ENCODE measurements around the gene HPSE2.

HPSE2 gene

DNA sequence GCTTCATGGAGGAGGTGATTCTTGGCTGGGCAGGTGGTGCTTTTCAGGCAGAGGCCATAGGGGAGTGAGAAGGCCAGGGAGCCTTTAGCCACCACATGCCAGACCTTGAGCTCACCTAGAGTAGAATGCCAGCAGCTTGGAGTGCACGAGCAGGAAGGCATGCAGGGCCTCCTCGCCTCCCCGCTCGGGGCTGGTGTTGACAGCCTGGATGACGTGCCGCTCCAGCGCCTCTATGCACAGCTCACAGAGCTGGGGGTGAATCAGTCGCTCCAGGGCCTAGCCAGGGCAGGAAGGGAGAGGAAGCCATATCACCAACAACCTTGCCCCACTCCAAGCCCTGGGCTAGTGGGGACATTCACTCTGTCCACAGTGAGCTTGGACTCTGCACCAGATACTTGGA is 804.6 kb downstream of the HPSE2 start:
- Histone ChIP-seq H3K27me3 (ENCODE audit: control insufficient read depth, insufficient read depth, low read length) (no peaks in the 10 kb centered on the region), H3K9ac (ENCODE audit: low read length) (no peak overlapping the region), H3K4me3 (ENCODE audit: low read length) (no peak overlapping the region), H3K4me1 (ENCODE audit: control insufficient read depth, low read depth, low read length) (no peaks in the 10 kb centered on the region), H3K9me3 (ENCODE audit: control insufficient read depth, low read depth, low read length) (no peaks in the 10 kb centered on the region), H3K27ac (ENCODE audit: low read length) (no peak overlapping the region), H3K36me3 (ENCODE audit: control insufficient read depth, low read depth, low read length) (peaks cover 55% of the 10 kb centered on the region)

DNA sequence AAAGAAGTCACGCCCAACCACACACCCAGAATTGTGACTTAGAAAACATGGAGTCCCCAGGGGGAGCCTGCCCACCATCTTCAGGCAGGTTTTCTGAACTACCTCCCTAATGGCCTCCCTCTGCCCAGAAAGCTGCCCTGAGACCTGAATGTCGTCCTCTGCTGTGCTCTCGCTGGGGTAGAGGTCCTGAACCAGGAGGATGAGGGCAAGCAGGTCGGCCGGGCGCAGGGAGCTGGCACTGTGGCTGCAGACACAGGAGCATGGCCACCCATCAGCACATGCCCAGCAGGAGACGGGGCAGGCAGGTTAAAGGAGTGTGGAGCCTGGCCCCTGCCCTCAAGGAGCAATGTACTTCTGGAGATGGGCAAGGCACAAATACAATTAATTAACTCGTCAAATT is 805.2 kb downstream of the HPSE2 start:
- Histone ChIP-seq H3K4me1 (ENCODE audit: control insufficient read depth, low read depth, low read length) (no peaks in the 10 kb centered on the region), H3K27me3 (ENCODE audit: control insufficient read depth, insufficient read depth, low read length) (no peaks in the 10 kb centered on the region), H3K36me3 (ENCODE audit: control insufficient read depth, low read depth, low read length) (peaks cover 54% of the 10 kb centered on the region)

DNA sequence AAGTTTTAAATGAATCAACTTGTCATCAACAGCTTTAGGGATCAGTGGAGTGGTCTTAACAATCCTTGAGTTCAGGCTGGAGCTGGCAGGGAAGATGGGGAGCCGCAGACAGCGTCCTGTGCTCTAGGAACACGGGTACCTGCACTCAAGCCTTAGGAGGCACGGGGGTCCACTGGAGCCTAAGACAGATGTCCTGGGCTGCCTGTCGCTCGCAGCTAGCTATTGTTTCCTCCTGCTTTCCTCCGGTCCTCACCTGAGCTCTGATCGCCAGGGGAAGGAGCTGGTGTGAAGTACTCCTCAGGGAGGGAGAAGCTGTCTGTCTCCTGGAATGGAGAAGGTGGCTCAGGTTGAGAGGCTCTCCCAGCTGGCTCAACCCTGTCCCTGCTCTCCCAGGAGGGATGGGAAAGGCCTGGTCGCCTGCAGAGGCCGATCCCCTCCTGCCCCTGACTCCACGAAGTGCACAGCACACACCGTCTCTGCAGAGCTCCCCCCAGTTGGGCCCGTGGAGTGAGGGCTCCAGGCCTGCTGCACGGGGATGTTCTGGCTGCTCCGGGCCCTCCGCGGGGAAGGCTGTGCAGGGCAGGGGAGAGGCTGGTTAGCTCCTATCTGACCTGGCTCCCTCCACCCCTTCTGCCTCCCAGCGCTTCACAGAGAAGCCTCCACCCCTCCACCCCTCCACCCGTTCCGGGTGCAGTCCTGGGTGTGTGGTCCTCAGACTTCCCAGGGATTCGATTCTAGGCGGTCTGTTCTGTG is 806.2 kb downstream of the HPSE2 start:
- H3K9me3 ChIP-seq (ENCODE audit: control insufficient read depth, low read depth, low read length), result no peaks in the 10 kb centered on the region
- H3K4me3 ChIP-seq (ENCODE audit: low read length), result no peak overlapping the region
- H3K36me3 ChIP-seq (ENCODE audit: control insufficient read depth, low read depth, low read length), result peaks cover 44% of the 10 kb centered on the region
- H3K27ac ChIP-seq (ENCODE audit: low read length), result no peak overlapping the region
- no peaks in the 10 kb centered on the region for H3K4me1 ChIP-seq (ENCODE audit: control insufficient read depth, low read depth, low read length)
- no peak overlapping the region for H3K9ac ChIP-seq (ENCODE audit: low read length)
- no peaks in the 10 kb centered on the region for H3K27me3 ChIP-seq (ENCODE audit: control insufficient read depth, insufficient read depth, low read length)

More for the DNA sequence above, 805.2 kb downstream of the HPSE2 start:
- no peak overlapping the region for H3K4me3 ChIP-seq (ENCODE audit: low read length)
- no peak overlapping the region for H3K27ac ChIP-seq (ENCODE audit: low read length)
- H3K9me3 ChIP-seq (ENCODE audit: control insufficient read depth, low read depth, low read length), result no peaks in the 10 kb centered on the region
- no peak overlapping the region for H3K9ac ChIP-seq (ENCODE audit: low read length)

DNA sequence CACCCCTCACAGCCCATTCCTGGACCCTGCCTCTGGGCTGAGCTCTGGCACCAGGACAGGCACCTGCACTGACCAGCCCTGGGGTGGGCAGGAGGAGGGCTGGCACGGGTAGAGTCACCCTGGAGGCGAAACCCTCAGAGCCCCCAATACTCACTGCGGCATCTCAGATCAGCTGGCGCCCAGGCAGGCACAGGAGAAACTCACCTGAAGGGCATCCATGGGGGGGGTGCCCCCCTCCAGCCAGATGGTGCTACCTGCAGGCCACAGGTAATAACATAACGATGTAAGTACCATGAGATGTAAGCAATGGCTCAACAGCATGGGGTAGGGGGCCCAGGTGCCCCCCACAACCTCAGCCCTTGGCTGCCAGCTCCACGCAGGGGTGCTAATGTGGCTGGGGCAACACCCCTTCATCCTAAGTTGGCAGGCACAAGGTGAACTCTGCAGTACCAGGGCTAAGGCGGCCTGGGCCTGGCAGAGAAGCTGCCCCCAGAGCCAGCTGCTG is 808.6 kb downstream of the HPSE2 start:
- Histone ChIP-seq H3K27ac (ENCODE audit: low read length) (no peak overlapping the region), H3K36me3 (ENCODE audit: control insufficient read depth, low read depth, low read length) (peaks cover 29% of the 10 kb centered on the region)

DNA sequence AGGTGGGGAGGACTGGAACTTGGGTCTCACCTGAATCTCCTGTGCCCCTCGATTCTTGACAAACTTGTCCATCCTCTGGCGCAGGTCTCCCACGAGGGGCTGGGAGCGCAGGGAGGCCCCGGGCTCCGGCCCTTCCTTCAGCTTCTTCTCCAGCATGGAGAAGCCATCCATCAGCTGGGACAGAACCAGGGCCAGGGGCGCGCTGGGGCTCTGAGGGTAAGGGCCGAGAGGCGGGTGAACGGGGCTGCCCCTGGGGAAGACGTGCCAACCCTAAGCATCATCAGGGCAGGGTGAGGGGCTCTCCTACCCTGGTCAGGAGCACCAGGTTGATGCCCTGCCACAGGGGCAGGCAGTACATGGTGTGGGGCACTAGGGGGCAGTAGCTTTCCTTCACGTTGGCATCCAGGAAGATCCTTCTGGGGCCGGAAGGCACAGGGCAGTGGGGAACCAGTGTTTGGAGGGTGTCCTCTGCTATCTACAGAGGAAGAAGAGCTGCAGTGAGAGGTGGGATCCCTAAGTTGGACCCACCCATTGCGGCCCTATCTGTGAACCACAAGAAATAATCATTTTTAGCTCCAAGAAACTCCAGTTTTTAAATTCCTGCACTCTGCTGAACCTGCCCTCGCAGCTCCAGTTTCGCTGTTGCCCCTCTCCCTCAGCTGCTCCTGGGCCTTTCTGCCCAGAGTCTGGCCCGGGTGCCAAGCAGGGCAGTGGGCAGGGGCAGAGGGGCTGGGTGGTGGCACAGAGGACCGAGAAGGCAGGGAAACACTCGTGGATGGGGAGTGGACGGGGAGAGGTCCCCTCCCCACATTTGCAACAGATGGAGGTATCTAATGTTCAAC is 809.9 kb downstream of the HPSE2 start:
- H3K9me3 ChIP-seq (ENCODE audit: control insufficient read depth, low read depth, low read length), result no peaks in the 10 kb centered on the region
- no peak overlapping the region for H3K27ac ChIP-seq (ENCODE audit: low read length)
- peaks cover 20% of the 10 kb centered on the region for H3K36me3 ChIP-seq (ENCODE audit: control insufficient read depth, low read depth, low read length)

More for the DNA sequence above, 808.6 kb downstream of the HPSE2 start:
- Histone ChIP-seq H3K9me3 (ENCODE audit: control insufficient read depth, low read depth, low read length) (no peaks in the 10 kb centered on the region), H3K4me3 (ENCODE audit: low read length) (no peak overlapping the region), H3K9ac (ENCODE audit: low read length) (no peak overlapping the region), H3K27me3 (ENCODE audit: control insufficient read depth, insufficient read depth, low read length) (no peaks in the 10 kb centered on the region), H3K4me1 (ENCODE audit: control insufficient read depth, low read depth, low read length) (no peaks in the 10 kb centered on the region)

DNA sequence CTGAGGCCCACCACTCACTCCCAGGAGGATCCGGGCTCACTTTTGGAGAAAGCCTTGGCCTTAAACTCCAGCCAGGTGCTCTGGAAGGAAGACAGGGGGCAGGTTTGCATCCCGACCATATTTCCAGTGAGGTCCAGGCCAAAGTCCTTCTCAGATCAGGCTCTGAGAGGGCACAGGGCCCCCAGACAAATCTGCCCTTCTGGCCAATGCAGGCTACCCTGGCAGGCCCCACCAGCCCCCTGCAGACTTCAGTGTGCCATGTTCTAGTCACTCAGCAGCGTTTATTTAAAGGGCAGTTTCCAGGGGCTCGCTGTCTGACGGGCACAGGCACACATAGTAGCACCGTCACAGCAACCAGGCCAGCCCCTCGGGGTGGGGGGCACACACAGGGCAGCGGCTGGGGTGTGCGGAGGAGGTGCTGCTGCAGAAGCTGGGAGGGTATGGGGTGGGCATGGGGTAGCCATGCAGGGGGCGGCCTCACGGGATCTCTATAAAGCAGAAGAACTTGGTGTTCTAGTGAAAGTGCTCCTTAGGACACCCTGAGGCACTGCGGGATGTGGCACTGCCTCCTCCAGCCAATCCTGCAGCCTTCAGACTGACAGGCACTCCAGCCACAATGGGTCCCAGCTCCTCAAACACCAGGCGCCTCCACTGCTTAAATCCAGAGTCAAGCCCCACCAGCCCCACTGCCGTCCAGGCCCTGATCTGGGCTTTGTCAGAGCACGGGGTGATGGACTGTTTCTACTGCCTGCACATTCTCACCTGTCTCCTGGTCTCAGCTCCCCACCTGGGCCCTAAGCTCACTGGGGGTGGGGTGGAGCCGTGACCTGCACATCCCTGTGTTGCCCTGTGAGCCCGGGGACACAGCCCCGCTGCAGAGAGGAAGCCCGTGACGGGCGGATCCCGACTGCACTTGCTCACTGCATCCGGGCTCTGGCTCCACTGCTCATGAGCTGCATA is 811.1 kb downstream of the HPSE2 start:
- no peak overlapping the region for H3K9ac ChIP-seq (ENCODE audit: low read length)
- no peaks in the 10 kb centered on the region for H3K4me1 ChIP-seq (ENCODE audit: control insufficient read depth, low read depth, low read length)
- no peaks in the 10 kb centered on the region for H3K27me3 ChIP-seq (ENCODE audit: control insufficient read depth, insufficient read depth, low read length)
- no peak overlapping the region for H3K27ac ChIP-seq (ENCODE audit: low read length)
- H3K9me3 ChIP-seq (ENCODE audit: control insufficient read depth, low read depth, low read length), result no peaks in the 10 kb centered on the region
- peaks cover 12% of the 10 kb centered on the region for H3K36me3 ChIP-seq (ENCODE audit: control insufficient read depth, low read depth, low read length)
- H3K4me3 ChIP-seq (ENCODE audit: low read length), result no peak overlapping the region

More for the DNA sequence above, 809.9 kb downstream of the HPSE2 start:
- no peaks in the 10 kb centered on the region for H3K27me3 ChIP-seq (ENCODE audit: control insufficient read depth, insufficient read depth, low read length)
- no peak overlapping the region for H3K9ac ChIP-seq (ENCODE audit: low read length)
- H3K4me3 ChIP-seq (ENCODE audit: low read length), result no peak overlapping the region
- no peaks in the 10 kb centered on the region for H3K4me1 ChIP-seq (ENCODE audit: control insufficient read depth, low read depth, low read length)

DNA sequence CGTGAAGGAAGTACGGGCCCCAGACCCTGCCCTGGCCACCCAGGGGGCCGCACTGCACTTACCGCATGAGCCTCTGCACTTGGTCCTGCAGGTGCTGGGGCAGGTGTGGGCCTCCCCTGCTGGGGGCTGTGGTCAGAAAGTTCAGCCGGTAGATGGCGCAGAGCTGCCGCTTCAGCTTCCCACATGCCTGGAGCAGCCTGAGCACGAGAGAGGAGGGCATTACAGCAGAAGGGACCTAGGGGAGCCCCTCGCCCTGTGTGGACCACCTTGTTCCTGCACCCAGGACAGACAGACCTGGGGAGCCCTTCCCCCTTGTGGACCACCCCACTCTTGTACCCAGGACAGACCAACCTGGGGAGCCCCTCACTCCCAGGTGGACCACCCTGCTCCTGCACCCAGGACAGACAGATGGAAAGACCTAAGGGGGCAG is 811.9 kb downstream of the HPSE2 start:
- no peaks in the 10 kb centered on the region for H3K9me3 ChIP-seq (ENCODE audit: control insufficient read depth, low read depth, low read length)
- H3K27me3 ChIP-seq (ENCODE audit: control insufficient read depth, insufficient read depth, low read length), result no peaks in the 10 kb centered on the region
- no peak overlapping the region for H3K9ac ChIP-seq (ENCODE audit: low read length)
- no peaks in the 10 kb centered on the region for H3K4me1 ChIP-seq (ENCODE audit: control insufficient read depth, low read depth, low read length)
- H3K4me3 ChIP-seq (ENCODE audit: low read length), result no peak overlapping the region
- no peak overlapping the region for H3K27ac ChIP-seq (ENCODE audit: low read length)
- peaks cover 10% of the 10 kb centered on the region for H3K36me3 ChIP-seq (ENCODE audit: control insufficient read depth, low read depth, low read length)

DNA sequence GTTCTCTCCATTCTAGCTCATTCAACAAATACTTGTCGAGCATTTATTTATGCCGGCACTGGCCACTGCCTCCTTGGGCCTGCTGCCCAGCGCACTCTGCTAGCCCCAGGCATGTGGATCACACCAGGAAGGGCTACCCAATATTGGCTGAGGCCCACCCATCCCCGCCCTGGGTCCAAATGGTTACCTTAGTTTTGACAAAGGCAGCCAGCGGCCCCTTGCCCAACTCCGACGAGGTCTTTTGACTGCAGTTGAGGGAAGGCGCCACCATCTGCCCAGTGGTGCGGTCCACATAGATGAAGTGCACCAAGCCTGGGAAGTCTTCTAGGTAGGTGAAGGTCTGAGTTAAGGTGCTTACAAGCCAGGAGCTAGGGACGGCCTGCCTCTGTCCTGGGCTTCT is 813.5 kb downstream of the HPSE2 start:
- no peak overlapping the region for H3K9ac ChIP-seq (ENCODE audit: low read length)
- no peak overlapping the region for H3K27ac ChIP-seq (ENCODE audit: low read length)
- no peaks in the 10 kb centered on the region for H3K27me3 ChIP-seq (ENCODE audit: control insufficient read depth, insufficient read depth, low read length)
- H3K4me1 ChIP-seq (ENCODE audit: control insufficient read depth, low read depth, low read length), result no peaks in the 10 kb centered on the region
- H3K4me3 ChIP-seq (ENCODE audit: low read length), result no peak overlapping the region
- H3K36me3 ChIP-seq (ENCODE audit: control insufficient read depth, low read depth, low read length), result peaks cover 9% of the 10 kb centered on the region
- H3K9me3 ChIP-seq (ENCODE audit: control insufficient read depth, low read depth, low read length), result no peaks in the 10 kb centered on the region

DNA sequence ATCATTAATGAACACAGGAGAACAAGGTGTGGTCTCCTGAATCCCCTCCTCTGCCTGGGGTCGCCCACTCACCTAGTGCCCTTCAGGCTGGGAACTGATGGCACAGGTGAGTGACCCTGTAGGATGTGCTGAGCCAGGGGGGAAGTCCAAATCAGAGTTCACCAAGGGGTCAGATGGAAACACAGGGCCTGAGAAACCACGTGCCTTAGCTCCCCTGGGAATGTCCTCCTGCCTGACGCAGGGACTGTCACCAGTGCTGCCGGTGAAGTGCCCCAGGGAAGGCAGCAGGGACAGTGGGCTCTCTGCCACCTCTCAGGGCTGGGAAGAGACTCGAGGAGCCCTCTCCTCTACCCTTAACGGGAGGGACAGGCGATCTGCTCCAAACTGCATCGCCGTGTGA is 814.9 kb downstream of the HPSE2 start:
- peaks cover 9% of the 10 kb centered on the region for H3K36me3 ChIP-seq (ENCODE audit: control insufficient read depth, low read depth, low read length)

DNA sequence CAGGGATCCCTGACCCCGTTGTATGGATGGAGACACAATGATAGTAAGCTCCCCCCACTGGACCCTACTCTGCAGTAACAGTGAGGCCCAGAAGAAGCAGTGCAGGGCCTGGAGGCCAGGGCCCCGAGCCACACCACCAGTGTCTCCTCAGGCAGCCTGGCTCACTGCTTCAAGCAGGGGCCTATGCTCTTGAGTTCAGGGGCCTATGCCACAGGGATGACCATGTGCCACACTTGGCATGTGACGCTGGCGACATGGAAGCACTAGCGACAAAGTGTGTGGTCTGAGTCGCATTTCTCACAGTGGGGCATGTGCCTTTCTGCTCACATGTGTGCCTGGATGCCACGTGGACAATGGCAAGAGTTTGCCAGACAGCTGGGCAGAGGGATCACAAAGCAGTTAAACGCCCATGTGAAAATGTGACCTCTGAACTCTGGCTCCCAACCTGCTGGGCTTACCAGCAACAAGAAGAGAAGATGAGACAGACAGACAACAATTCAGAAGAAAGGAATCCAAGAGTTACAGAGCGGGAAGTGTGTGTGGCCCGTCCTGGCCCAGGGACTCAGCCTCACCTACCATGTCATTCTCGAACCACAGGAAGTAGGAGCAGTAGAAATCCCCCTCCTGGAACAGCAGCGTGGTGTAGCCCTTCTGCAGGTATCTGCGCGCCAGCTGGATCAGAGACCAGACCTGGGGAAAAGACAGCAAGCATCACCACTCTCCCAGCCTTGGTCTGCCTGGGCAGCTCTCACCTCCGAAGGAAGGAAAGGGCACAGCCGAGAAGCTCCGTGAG is 816.0 kb downstream of the HPSE2 start:
- Histone ChIP-seq H3K36me3 (ENCODE audit: control insufficient read depth, low read depth, low read length) (peaks cover 9% of the 10 kb centered on the region), H3K4me1 (ENCODE audit: control insufficient read depth, low read depth, low read length) (peaks cover 5% of the 10 kb centered on the region), H3K27ac (ENCODE audit: low read length) (no peak overlapping the region), H3K27me3 (ENCODE audit: control insufficient read depth, insufficient read depth, low read length) (no peaks in the 10 kb centered on the region), H3K9me3 (ENCODE audit: control insufficient read depth, low read depth, low read length) (no peaks in the 10 kb centered on the region), H3K9ac (ENCODE audit: low read length) (no peak overlapping the region), H3K4me3 (ENCODE audit: low read length) (no peak overlapping the region)

More for the DNA sequence above, 814.9 kb downstream of the HPSE2 start:
- Histone ChIP-seq H3K9me3 (ENCODE audit: control insufficient read depth, low read depth, low read length) (no peaks in the 10 kb centered on the region), H3K4me3 (ENCODE audit: low read length) (no peak overlapping the region), H3K27ac (ENCODE audit: low read length) (no peak overlapping the region), H3K4me1 (ENCODE audit: control insufficient read depth, low read depth, low read length) (no peaks in the 10 kb centered on the region), H3K9ac (ENCODE audit: low read length) (no peak overlapping the region), H3K27me3 (ENCODE audit: control insufficient read depth, insufficient read depth, low read length) (no peaks in the 10 kb centered on the region)

Measured in iPS-18a (cell line).